GM06990 (cell line): ENCODE results near the gene CHL1.

Experiments used
- DNase-seq: peaks from one replicate; pipeline ENCODE4 v3.0.0-alpha.2; 2011; ENCODE audit not compliant: insufficient read length; ENCODE audit errors: extremely low read depth
- H3K27me3 ChIP-seq: replicated peaks from 2 replicates; pipeline ENCODE4 v1.6.0; 2011; ENCODE audit warnings: low read length; ENCODE audit not compliant: control insufficient read depth, insufficient read depth
- H3K36me3 ChIP-seq: 2 replicates; pipeline ENCODE4 v1.5.1; 2011; ENCODE audit warnings: low read length; ENCODE audit not compliant: control insufficient read depth, insufficient read depth
- H3K4me3 ChIP-seq: replicated peaks from 2 replicates; pipeline ENCODE4 v1.5.1; 2011; ENCODE audit warnings: low read depth, mild to moderate bottlenecking, control low read depth, low read length
- CTCF ChIP-seq: IDR thresholded peaks from 2 replicates; pipeline ENCODE4 v1.5.1; 2011; ENCODE audit warnings: low read length, control low read depth, mild to moderate bottlenecking, inconsistent platforms; ENCODE audit not compliant: insufficient read depth, poor library complexity, severe bottlenecking

CHL1 gene, protein sequence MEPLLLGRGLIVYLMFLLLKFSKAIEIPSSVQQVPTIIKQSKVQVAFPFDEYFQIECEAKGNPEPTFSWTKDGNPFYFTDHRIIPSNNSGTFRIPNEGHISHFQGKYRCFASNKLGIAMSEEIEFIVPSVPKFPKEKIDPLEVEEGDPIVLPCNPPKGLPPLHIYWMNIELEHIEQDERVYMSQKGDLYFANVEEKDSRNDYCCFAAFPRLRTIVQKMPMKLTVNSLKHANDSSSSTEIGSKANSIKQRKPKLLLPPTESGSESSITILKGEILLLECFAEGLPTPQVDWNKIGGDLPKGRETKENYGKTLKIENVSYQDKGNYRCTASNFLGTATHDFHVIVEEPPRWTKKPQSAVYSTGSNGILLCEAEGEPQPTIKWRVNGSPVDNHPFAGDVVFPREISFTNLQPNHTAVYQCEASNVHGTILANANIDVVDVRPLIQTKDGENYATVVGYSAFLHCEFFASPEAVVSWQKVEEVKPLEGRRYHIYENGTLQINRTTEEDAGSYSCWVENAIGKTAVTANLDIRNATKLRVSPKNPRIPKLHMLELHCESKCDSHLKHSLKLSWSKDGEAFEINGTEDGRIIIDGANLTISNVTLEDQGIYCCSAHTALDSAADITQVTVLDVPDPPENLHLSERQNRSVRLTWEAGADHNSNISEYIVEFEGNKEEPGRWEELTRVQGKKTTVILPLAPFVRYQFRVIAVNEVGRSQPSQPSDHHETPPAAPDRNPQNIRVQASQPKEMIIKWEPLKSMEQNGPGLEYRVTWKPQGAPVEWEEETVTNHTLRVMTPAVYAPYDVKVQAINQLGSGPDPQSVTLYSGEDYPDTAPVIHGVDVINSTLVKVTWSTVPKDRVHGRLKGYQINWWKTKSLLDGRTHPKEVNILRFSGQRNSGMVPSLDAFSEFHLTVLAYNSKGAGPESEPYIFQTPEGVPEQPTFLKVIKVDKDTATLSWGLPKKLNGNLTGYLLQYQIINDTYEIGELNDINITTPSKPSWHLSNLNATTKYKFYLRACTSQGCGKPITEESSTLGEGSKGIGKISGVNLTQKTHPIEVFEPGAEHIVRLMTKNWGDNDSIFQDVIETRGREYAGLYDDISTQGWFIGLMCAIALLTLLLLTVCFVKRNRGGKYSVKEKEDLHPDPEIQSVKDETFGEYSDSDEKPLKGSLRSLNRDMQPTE (N-terminal part only)

DNA sequence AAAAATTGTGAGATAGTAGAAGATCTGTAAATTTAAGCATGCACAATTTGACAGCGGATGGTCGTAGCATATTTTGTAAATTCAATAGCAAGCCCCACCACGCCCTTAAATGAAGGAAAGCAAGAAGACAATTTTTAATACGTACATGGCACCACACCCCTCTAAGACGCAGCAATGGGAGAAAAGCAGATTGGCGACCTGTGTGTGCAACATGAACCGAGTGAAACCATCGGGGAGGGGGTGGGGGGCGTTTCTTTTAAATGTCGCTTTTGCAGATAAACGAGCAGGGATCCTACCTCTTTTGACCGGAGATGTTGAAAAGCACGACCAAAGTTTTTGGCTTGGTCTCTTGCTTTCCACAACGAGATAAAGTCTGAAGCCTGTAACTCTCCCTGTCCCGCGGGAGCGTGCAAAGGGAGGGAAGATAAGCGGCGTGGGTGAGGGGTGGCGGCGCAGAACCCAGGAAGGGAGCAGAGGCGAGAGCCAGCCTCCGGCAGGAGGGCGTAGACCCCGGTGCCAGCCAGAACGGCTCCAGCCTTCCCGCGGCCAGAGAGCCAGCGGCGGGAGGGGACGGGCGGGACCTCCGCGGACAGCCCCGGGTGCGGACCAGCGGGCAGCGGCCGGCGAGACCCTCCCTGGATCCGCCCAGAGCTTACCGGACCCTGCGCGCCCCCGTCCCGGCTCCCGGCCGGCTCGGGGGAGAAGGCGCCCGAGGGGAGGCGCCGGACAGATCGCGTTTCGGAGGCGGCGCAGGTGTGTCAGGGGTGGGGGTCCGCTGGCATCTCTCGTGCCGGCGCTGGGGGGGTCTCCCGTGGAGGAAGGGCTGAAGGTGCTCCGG, at the start of gene CHL1:
TSS of gene CHL1 (plus strand) at position 453 of the 838 bp plus-strand sequence. CDS start 123,014 bp downstream, outside the sequence.
- Histone ChIP-seq H3K27me3 (no peaks in the 10 kb centered on the region; the same call in 1 of the 2 replicates), H3K4me3 (peak within 1 kb of the TSS; percentile 61), H3K36me3 (no peaks in the 10 kb centered on the region)
- TF ChIP-seq CTCF, result no peak
- DNase-seq, result no peak

DNA sequence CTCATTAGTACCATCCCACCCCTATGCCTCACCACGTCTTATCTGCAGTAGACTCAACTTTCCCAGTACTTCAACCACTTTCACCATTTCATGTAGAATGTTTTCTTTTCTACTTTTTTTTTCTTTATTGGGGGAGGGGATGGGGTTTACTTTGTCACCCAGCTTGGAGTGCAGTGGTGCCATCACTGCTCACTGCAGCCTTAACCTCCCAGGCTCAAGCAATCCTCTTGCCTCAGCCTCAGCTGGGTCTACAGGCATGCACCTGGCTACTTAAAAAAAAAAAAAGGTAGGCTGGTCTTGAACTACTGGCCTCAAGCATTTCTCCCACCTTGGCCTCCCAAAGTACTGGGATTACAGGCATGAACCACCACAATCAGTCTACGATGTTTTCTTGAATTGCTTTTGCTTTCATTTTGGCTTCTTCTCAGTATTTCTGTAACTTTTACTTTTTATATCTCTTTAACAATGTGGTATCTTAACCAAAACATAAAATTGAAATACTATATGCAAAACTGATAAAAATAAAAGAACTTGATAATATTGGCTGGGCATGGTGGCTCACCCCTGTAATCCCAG, 44.9 kb upstream of the CHL1 start:
- TF ChIP-seq CTCF, result no peak
- Histone ChIP-seq H3K36me3 (no peaks in the 10 kb centered on the region), H3K27me3 (no peaks in the 10 kb centered on the region), H3K4me3 (peak overlapping the region; percentile 1; the same call in 1 of the 2 replicates)
- no peak for DNase-seq

DNA sequence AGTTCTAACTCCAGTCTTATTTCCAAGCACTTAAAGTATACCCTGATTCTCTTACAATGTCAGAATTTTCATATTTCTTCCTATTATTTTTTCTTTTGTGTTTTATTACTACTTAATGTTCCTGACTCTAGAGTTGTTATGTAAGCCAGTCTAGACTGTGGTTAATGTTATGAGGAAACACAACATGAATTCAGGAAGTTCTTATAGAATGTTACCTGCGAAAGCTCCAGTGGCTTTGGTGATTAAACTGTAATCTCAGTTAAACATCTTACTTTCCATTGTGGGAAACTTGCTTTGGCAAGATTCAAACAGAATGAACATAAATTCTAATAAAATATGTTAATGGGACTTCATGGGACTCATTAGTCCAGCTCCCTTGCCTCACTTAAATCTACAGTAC, 36.6 kb upstream of the CHL1 start:
- no peak overlapping the region for H3K4me3 ChIP-seq
- H3K36me3 ChIP-seq, result no peaks in the 10 kb centered on the region
- no peak for DNase-seq
- no peaks in the 10 kb centered on the region for H3K27me3 ChIP-seq
- TF ChIP-seq CTCF, result no peak

- H3K36me3 ChIP-seq, result no peaks in the 10 kb centered on the region
- no peaks in the 10 kb centered on the region for H3K27me3 ChIP-seq
- no peak overlapping the region for H3K4me3 ChIP-seq
- DNase-seq, result no peak
- no peak for TF ChIP-seq CTCF
These were observed 30.5 kb upstream of the CHL1 start for GRCh38 chr3:166071-166470.

- no peak for TF ChIP-seq CTCF
- Histone ChIP-seq H3K36me3 (no peaks in the 10 kb centered on the region), H3K4me3 (no peak overlapping the region), H3K27me3 (no peaks in the 10 kb centered on the region)
- DNase-seq, result no peak
These were observed 29.8 kb upstream of the CHL1 start for GRCh38 chr3:166799-167198.
